H1 (cell line): ENCODE measurements around the gene PPP2R3A. TPM values are rescaled to one million over a fixed set of nuclear protein-coding genes. Genes with fewer than 3 reads are reported as not detected.

ENCODE experiments used
- KDM4A ChIP-seq: IDR thresholded peaks from one replicate; pipeline ENCODE4 v1.7.1; 2012; ENCODE audit warnings: low read depth, mild to moderate bottlenecking, moderate library complexity, low read length, inconsistent platforms; ENCODE audit not compliant: severe bottlenecking
- RFX5 ChIP-seq: IDR thresholded peaks from 2 replicates; pipeline ENCODE4 v1.6.1; 2011; ENCODE audit warnings: low read depth, low read length, improper control_type of control experiment, borderline replicate concordance
- polyA plus RNA-seq, 7 experiments: library from polyadenylated mRNA; depleted of rRNA in 3 of 7; stranded (reverse) in 5 of 7; unstranded in 2 of 7; fragments of >200 nt in 5 of 7; fragments of 200-250 nt in 2 of 7; gene quantifications; 1 replicate in 5 of 7; 2 replicates in 1 of 7; 4 replicates in 1 of 7; pipeline versions ENCODE4 v1.2.1 to v1.2.3, GENCODE V29; 2011 to 2013; ENCODE audit warnings: missing spikeins in 2 of 7, mixed read lengths in 2 of 7
- total RNA-seq: library from RNA; stranded (reverse); fragmentation: NEBNext Ultra II Directional; extraction: Animal tissue kit (Norgen Biotek cat#: 25700); gene quantifications from 2 replicates; pipeline ENCODE4 v1.2.1, GENCODE V29; 2021

PPP2R3A gene
- total and polyA plus RNA-seq, 2 of the 8 experiments (the other 6 are each of a cell fraction or from before 2014, with no cell fraction given) = 4.1 to 15.2 TPM

GRCh38 chr3:135924506-135924905, 41.0 kb upstream of the PPP2R3A start (continued):
- TF ChIP-seq KDM4A (no peak), RFX5 (no peak)
